Measurements from ENCODE around the gene MRPS18A.

GRCh38 chr6:43657221-43657802 is 30.3 kb downstream of the MRPS18A start:
- TF ChIP-seq CTCF (conservative IDR thresholded peaks at IDR 0.05; ENCODE audit: low read depth, low read length) (no peak), EZH2 (IDR thresholded peaks at IDR 0.05; ENCODE audit: low read length, unreplicated experiment) (no peak)

Measured in PC-3 (cell line).